GM13977 (cell line): Measurements from ENCODE around the gene CA6.

Experiments
- DNase-seq: peaks from one replicate; pipeline ENCODE4 v3.0.0; 2012; ENCODE audit warnings: low spot score
- CTCF ChIP-seq: IDR thresholded peaks from 2 replicates; pipeline ENCODE4 v1.5.1; 2012; ENCODE audit warnings: mild to moderate bottlenecking, control low read depth; ENCODE audit not compliant: insufficient read depth; ENCODE audit errors: extremely low read depth, missing control alignments
- in situ Hi-C: fragments of 300-500 bp; cut with MboI; formaldehyde crosslinking; loops from one replicate; pipeline ENCODE4 v1.12.0; 2022; ENCODE audit warnings: low sequenced_read_pairs, low pct_unique_long_range_greater_than_20kb, mixed read lengths, inconsistent platforms; ENCODE audit not compliant: unreplicated experiment

CA6 gene

GRCh38 chr1:9004700-9005394 lies 59.2 kb downstream of the CA6 start:
- peak; percentile 90 for TF ChIP-seq CTCF
- in situ Hi-C loops, result loop anchor here (5.0 kb wide), 1 partner anchor 97 kb away; no protein-coding TSS in a partner anchor
- DNase-seq, result peak; percentile 91

GRCh38 chr1:9005395-9005708 lies 59.7 kb downstream of the CA6 start:
- in situ Hi-C loops, result loop anchor here (5.0 kb wide), 1 partner anchor 97 kb away; no protein-coding TSS in a partner anchor
- TF ChIP-seq CTCF, result no peak
- no peak for DNase-seq

GRCh38 chr1:9006956-9007615 lies 61.4 kb downstream of the CA6 start:
- no peak for TF ChIP-seq CTCF
- DNase-seq, result no peak
- in situ Hi-C loops, result loop anchor here (5.0 kb wide), 1 partner anchor 95 kb away; no protein-coding TSS in a partner anchor

GRCh38 chr1:9008236-9008635 lies 62.6 kb downstream of the CA6 start:
- peak; percentile 8 for TF ChIP-seq CTCF
- in situ Hi-C loops, result loop anchor here (5.0 kb wide), 1 partner anchor 94 kb away; no protein-coding TSS in a partner anchor
- DNase-seq, result no peak

- DNase-seq, result peak; percentile 66
- TF ChIP-seq CTCF, result peak; percentile 87
- in situ Hi-C loops, result loop anchor here (5.0 kb wide), 1 partner anchor 93 kb away; no protein-coding TSS in a partner anchor
These were observed 64.0 kb downstream of the CA6 start for GRCh38 chr1:9009438-9010370.

GRCh38 chr1:9010781-9011323 lies 65.2 kb downstream of the CA6 start:
- DNase-seq, result peak; percentile 55
- no peak for TF ChIP-seq CTCF
- in situ Hi-C loops, result no loop called here
